Tibial nerve (tissue), 4 donors: ENCODE data around the gene MCM3AP.

Experiments
- CTCF ChIP-seq, 5 experiments: fragments of 200-600 bp in 3 of 5; fragments of 450-650 bp in 2 of 5; sonication (generic) in 3 of 5; IDR thresholded peaks; one replicate each; pipeline ENCODE4 v1.5.1; 2016 to 2019; ENCODE audit warnings: antibody characterized with exemption in 5 of 5, mild to moderate bottlenecking in 3 of 5, moderate library complexity in 2 of 5
- EP300 ChIP-seq, 2 donors: sonication (generic); formaldehyde crosslinking; IDR thresholded peaks; one replicate each; pipeline ENCODE4 v1.6.1; 2017; ENCODE audit warnings: antibody characterized with exemption in 2 of 2, mild to moderate bottlenecking in 1 of 2
- POLR2A ChIP-seq, 2 donors: fragments of 450-650 bp; IDR thresholded peaks; one replicate each; pipeline ENCODE4 v1.6.1; 2017; ENCODE audit warnings: antibody characterized with exemption in 2 of 2, mild to moderate bottlenecking in 2 of 2, moderate library complexity in 2 of 2

GRCh38 chr21:46253610-46254124, 31.7 kb downstream of the MCM3AP start:
- TF ChIP-seq POLR2A (IDR thresholded peaks at IDR 0.05): no peak
- TF ChIP-seq EP300 (IDR thresholded peaks at IDR 0.05): no peak
- TF ChIP-seq CTCF (IDR thresholded peaks at IDR 0.05): no peak
